ENCODE measurements around the gene KASH5. TPM values are rescaled to one million over a fixed set of nuclear protein-coding genes. Genes with fewer than 3 reads are reported as not detected.

Gene KASH5
- total and polyA plus RNA-seq, 2 of the 13 experiments (the other 11 are each of a cell fraction or from before 2014, with no cell fraction given) = not detected

DNA sequence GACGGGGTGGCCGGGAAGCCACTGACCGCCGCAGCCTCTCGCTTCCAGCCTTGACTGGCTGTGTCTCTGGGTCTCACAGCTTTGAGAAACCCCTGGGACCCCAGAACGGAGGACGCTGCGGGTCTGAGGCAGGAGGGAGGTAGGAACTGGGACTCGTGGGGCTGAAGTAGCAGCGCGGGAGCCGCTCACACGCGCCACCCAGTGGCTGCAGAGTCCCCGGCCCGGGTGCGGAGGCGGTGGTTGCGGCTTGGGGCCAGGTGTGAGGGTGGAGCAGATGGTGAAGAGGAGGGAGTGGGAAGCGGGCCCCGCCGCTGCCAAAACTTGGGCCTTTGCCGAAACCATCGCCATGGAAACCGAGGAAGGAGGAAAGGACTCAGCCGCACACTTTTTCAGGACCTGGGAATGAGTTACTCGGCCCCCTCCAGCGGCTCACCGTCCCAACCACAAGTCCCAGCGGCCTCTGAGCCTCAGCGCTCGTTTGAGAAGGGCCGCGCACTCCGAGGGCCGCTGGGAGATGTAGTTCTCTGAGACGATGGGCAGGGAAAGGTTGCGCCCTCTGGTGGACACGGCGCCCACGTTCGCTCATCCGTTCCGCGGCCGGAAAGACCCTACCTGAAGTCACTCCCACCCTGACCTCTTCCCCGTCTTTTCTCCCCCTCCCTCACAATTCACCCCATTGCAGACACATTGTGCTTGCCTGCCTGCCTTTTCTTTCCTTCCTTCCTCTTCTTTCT lies 55.5 kb downstream of the KASH5 start (continued):
- TF ChIP-seq, protein P1, sequence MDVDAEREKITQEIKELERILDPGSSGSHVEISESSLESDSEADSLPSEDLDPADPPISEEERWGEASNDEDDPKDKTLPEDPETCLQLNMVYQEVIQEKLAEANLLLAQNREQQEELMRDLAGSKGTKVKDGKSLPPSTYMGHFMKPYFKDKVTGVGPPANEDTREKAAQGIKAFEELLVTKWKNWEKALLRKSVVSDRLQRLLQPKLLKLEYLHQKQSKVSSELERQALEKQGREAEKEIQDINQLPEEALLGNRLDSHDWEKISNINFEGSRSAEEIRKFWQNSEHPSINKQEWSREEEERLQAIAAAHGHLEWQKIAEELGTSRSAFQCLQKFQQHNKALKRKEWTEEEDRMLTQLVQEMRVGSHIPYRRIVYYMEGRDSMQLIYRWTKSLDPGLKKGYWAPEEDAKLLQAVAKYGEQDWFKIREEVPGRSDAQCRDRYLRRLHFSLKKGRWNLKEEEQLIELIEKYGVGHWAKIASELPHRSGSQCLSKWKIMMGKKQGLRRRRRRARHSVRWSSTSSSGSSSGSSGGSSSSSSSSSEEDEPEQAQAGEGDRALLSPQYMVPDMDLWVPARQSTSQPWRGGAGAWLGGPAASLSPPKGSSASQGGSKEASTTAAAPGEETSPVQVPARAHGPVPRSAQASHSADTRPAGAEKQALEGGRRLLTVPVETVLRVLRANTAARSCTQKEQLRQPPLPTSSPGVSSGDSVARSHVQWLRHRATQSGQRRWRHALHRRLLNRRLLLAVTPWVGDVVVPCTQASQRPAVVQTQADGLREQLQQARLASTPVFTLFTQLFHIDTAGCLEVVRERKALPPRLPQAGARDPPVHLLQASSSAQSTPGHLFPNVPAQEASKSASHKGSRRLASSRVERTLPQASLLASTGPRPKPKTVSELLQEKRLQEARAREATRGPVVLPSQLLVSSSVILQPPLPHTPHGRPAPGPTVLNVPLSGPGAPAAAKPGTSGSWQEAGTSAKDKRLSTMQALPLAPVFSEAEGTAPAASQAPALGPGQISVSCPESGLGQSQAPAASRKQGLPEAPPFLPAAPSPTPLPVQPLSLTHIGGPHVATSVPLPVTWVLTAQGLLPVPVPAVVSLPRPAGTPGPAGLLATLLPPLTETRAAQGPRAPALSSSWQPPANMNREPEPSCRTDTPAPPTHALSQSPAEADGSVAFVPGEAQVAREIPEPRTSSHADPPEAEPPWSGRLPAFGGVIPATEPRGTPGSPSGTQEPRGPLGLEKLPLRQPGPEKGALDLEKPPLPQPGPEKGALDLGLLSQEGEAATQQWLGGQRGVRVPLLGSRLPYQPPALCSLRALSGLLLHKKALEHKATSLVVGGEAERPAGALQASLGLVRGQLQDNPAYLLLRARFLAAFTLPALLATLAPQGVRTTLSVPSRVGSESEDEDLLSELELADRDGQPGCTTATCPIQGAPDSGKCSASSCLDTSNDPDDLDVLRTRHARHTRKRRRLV (CRISPR knock-in tag; IDR thresholded peaks at IDR 0.05) = no peak
- 0 out of 2 replicates have a peak, but pooled peaks have one; percentile 86 for TF ChIP-seq ZNF615 (CRISPR knock-in tag; IDR thresholded peaks at IDR 0.05; ENCODE audit: borderline replicate concordance)
- TF ChIP-seq, protein P2, sequence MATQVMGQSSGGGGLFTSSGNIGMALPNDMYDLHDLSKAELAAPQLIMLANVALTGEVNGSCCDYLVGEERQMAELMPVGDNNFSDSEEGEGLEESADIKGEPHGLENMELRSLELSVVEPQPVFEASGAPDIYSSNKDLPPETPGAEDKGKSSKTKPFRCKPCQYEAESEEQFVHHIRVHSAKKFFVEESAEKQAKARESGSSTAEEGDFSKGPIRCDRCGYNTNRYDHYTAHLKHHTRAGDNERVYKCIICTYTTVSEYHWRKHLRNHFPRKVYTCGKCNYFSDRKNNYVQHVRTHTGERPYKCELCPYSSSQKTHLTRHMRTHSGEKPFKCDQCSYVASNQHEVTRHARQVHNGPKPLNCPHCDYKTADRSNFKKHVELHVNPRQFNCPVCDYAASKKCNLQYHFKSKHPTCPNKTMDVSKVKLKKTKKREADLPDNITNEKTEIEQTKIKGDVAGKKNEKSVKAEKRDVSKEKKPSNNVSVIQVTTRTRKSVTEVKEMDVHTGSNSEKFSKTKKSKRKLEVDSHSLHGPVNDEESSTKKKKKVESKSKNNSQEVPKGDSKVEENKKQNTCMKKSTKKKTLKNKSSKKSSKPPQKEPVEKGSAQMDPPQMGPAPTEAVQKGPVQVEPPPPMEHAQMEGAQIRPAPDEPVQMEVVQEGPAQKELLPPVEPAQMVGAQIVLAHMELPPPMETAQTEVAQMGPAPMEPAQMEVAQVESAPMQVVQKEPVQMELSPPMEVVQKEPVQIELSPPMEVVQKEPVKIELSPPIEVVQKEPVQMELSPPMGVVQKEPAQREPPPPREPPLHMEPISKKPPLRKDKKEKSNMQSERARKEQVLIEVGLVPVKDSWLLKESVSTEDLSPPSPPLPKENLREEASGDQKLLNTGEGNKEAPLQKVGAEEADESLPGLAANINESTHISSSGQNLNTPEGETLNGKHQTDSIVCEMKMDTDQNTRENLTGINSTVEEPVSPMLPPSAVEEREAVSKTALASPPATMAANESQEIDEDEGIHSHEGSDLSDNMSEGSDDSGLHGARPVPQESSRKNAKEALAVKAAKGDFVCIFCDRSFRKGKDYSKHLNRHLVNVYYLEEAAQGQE (IDR thresholded peaks at IDR 0.05; ENCODE audit: borderline replicate concordance in 1 of 2, low read depth in 1 of 2, low read length in 2 of 2) = no peak
- TF ChIP-seq MYC (CRISPR knock-in tag; IDR thresholded peaks at IDR 0.05; ENCODE audit: borderline replicate concordance) = peak; percentile 77
- TF ChIP-seq ZNF543 (CRISPR knock-in tag; IDR thresholded peaks at IDR 0.05) = peak; percentile 59; the same call in 1 of the 2 replicates
- no peak for TF ChIP-seq SP1 (IDR thresholded peaks at IDR 0.05)
- TF ChIP-seq SP1 (CRISPR knock-in tag; IDR thresholded peaks at IDR 0.05) = peak; percentile 43; the same call in 1 of the 2 replicates
- TF ChIP-seq NR0B2 (CRISPR knock-in tag; IDR thresholded peaks at IDR 0.05) = no peak
- 0 out of 2 replicates have a peak, but pooled peaks have one; percentile 50 for TF ChIP-seq CAMTA2 (CRISPR knock-in tag; IDR thresholded peaks at IDR 0.05; ENCODE audit: borderline replicate concordance)
- TF ChIP-seq PAXIP1 (CRISPR knock-in tag; conservative IDR thresholded peaks at IDR 0.05) = no peak
- TF ChIP-seq THAP11 (CRISPR knock-in tag; IDR thresholded peaks at IDR 0.05) = peak; percentile 100
- TF ChIP-seq SMYD3 (CRISPR knock-in tag; IDR thresholded peaks at IDR 0.05) = no peak

Data from HepG2 (cell line).